ENCODE data around the gene PAGE4.

GRCh38 chrX:49842621-49843020, 13.5 kb downstream of the PAGE4 start:
- no peak for TF ChIP-seq EP300 (IDR thresholded peaks at IDR 0.05)
- TF ChIP-seq, protein P1, sequence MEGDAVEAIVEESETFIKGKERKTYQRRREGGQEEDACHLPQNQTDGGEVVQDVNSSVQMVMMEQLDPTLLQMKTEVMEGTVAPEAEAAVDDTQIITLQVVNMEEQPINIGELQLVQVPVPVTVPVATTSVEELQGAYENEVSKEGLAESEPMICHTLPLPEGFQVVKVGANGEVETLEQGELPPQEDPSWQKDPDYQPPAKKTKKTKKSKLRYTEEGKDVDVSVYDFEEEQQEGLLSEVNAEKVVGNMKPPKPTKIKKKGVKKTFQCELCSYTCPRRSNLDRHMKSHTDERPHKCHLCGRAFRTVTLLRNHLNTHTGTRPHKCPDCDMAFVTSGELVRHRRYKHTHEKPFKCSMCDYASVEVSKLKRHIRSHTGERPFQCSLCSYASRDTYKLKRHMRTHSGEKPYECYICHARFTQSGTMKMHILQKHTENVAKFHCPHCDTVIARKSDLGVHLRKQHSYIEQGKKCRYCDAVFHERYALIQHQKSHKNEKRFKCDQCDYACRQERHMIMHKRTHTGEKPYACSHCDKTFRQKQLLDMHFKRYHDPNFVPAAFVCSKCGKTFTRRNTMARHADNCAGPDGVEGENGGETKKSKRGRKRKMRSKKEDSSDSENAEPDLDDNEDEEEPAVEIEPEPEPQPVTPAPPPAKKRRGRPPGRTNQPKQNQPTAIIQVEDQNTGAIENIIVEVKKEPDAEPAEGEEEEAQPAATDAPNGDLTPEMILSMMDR (IDR thresholded peaks at IDR 0.05), result no peak
- no peak for TF ChIP-seq POLR2AphosphoS5 (IDR thresholded peaks at IDR 0.05)
- TF ChIP-seq POLR2A (IDR thresholded peaks at IDR 0.05), result no peak
